C1 segment of cervical spinal cord (tissue), 14 donors: ENCODE results near the gene OR1M1.
"Not testable (repeated sequence)": the region's sequence is repeated elsewhere in the genome, so short reads cannot be mapped to it uniquely, and the experiment has no call there.

Experiments
- DNase-seq, 14 donors: peaks; one replicate each; lab custom pipeline; 2025; lab: John Stamatoyannopoulos, UW

Gene OR1M1, protein sequence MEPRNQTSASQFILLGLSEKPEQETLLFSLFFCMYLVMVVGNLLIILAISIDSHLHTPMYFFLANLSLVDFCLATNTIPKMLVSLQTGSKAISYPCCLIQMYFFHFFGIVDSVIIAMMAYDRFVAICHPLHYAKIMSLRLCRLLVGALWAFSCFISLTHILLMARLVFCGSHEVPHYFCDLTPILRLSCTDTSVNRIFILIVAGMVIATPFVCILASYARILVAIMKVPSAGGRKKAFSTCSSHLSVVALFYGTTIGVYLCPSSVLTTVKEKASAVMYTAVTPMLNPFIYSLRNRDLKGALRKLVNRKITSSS

DNA sequence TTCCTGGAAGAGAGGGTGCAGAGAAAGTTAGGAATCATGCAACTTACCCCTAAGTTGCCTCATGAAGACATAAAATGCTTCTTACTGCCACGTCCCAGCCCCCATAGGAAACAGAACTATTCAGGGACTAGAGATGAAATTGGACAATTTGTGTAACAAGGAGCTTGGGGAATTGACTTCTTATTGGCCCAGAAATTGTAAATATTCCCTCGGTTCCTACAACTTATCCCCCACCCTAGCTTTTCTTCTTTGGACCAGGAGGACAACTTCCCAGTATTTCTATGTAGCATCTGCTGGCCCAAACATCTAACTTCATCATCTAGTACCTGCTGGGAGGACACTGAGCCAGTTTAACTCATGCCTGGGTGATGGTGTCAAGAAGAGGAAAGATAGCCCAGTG is at the start of gene OR1M1:
OR1M1 (plus strand) TSS at position 301 of the 400 bp plus-strand sequence. CDS start 6,184 bp downstream, outside the sequence.
- DNase-seq = no peak

DNA sequence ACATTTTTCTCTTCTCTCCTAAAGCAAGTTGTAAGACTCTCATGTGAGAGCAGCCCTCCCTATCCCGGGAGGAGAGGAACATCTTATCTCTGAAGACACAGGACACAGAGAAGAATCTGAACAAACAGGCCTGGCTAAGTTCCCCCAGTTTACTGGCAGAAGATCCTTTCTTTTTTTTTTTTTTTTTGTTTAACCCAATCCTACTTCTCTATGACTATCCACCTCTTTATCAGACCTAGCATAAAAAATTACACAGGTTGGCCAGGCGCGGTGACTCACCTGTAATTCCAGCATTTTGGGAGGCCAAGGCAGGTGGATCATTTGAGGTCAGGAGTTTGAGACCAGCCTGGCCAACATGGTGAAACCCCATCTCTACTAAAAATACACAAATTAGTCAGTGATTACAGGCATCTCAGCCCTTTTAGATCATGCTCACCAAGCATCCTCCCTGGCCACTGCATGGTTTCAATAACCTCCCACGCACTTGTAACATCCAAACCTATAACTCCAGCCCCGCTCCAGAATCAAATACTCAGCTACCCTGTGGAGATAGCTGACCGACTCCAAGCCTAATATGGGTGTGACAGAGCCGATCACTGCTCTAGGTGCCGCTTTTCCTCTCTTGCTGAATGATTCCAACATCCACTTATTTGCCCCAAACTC is 49.3 kb upstream of the OR1M1 start:
- DNase-seq = no peak

DNA sequence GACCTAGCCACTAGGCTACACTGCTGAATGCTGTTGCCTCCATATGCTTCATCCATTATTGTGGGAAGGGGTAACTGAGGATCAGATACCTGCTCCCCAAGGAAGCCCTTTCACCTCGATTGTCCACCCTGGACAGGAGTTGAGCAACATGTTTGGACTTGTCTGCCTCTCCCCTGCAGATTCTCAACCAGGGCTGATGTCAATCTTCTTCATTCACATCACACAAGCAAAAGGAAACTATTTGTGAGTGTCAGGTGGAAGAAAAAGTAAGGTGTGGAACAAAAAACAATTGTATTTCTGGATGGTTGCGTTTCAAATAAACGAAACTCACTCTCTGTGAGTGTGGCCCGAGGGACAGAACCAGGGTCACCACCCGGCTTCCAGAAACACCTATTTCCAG is 47.1 kb upstream of the OR1M1 start:
- DNase-seq = no peak

DNA sequence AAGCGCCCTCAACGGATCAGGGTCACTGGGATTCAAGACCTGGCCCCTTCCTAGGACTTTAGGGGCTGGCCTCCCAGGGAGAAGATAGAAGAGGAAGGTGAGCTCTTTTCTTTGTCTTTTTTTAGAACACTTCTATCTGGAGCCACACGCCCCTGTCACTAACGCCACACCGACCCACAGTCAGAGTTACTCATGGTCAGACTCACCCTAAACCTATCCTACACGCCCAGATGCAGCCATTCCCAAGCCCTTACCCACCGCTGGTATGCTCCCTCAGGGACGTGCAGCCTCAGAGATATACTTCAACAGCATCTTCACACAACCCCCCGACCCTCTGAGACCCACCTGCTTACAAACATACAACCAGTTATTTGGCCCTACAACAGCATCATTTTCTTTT is 46.7 kb upstream of the OR1M1 start:
- DNase-seq = no peak

DNA sequence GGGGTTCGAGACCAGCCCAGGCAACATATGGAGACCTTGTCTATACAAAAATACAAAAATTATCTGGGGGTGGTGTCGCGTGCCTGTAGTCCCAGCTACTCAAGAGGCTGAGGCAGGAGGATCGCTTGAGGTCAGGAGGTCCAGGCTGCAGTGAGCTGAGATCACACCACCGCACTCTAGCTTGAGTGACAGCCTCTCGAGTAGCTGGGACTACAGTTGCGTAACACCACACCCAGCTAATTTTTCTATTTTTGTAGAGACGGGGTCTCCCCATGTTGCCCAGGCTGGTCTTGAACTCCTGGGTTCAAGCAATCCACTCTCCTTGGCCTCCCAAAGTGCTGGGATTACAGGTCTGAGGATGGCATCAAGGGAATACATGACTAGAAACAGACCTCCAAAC is 45.8 kb upstream of the OR1M1 start:
- DNase-seq = no peak

DNA sequence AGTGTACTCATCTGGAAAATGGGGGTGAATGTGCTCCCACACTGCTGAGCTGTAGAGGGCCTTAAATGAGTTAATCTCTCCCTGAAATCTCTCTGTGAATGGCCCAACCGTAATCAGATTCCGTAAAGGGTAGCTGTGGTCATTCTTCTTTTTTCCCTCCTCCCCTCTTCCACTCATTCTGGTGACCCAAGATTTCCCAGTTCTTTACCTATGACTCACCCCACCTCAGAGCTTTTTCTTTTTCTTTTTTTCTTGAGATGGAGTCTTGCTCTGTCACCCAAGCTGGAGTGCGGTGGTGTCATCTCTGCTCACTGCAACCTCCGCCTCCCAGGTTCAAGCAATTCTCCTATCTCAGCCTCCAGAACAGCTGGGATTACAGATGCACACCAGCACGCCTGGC is 43.3 kb upstream of the OR1M1 start:
- DNase-seq = no peak

DNA sequence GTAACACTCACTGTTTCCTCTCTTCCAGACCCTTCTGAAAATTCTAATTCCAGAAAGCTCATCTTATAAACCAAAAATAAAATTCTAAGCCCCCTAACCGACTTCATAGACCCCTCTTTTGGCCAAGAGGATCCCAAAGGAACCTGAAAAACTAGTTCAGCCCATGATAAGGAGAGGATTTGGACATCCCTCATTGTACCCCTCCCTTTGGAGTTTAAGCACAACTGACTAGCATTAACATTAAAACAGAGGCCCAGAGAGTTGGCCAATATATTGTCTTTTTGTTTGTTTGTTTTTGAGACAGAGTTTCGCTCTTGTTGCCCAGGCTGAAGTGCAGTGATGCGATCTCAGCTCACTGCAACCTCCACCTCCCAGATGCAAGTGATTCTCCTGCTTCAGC is 42.4 kb upstream of the OR1M1 start:
- DNase-seq = no peak

DNA sequence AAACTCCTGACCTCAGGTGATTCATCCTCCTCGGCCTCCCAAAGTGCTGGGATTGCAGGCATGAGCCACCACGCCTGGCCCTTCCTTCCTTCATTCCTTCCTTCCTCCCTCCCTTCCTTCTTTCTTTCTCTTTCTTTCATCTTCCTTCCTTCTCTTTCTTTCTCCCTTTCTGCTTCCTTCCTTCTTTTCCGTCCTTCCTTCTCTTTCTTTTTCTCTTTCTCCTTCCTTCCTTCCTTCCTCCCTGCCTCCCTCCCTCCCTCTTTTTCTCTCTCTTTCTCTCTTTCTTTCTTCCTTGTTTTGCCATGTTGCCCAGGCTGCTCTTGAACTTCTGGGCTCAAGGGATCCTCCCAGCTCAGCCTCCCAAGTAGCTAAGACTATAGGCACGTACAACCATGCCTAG is 40.2 kb upstream of the OR1M1 start:
- no peak for DNase-seq

DNA sequence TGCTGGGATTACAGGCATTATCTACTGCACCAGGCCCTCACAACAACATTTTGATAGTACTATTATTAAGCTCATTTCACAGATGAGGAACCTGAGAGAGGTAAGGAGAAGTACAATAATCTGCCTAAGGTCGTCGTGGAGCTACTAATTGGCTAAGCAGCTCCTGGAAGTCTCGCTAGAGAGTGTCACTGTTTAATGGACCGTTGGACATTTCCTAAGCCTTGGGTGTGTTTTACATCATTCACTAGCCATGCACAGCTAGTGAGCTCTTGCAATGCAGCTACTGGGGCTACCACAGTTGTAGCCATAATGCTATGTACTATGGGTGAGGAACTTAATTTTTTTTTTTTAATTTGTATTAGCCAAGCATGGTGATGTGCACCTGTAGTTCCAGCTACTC is 34.0 kb upstream of the OR1M1 start:
- DNase-seq = no peak

DNA sequence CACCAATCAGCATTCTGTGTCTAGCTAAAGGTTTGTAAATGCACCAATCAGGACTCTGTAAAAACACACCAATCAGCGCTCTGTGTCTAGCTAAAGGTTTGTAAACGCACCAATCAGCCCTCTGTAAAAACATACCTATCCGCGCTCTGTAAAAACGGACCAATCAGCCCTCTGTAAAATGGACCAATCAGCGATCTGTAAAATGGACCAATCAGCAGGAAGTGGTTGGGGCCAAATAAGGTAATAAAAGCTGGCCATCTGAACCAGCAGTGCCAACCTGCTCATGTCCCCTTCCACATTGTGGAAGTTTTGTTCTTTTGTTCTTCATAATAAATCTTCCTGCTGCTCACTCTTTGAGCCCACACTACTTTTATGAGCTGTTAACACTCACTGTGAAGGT is 33.2 kb upstream of the OR1M1 start:
- DNase-seq = not testable (repeated sequence)

DNA sequence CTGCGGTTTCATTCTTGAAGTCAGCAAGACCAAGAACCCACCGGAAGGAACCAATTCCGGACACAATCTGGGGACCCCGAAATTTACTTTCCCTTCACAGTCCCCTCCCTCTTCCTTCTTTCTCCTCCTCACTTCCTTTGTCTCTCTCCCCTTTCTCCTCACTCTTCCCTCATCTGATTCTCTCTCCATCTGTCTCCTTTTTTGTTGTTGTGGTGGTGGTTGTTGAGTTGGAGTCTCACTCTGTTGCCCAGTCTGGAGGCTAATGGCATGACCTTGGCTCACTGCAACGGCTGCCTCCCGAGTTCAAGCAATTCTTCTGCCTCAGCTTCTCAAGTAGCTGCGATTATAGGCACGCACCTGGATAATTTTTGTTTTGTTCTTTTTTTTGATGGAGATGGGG is 32.7 kb upstream of the OR1M1 start:
- DNase-seq = no peak

DNA sequence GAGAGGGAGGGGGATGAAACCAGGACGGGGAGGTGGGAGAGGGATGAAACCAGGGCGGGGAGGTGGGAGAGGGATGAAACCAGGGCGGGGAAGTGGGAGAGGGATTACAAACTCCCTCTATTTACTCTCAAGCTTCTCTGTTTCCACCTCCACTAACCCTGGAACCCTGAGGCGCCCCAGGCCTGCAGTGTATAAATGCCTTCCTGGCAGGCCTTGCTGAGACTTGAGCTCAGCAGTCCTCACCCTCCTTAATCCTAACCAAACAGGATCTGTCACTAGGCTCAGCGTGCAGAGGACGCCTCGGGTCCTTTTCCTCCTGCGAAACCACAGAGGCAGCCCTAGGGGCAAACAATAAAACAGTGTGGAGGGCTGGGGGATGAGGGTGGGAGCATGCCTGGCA is 32.1 kb upstream of the OR1M1 start:
- DNase-seq = no peak

DNA sequence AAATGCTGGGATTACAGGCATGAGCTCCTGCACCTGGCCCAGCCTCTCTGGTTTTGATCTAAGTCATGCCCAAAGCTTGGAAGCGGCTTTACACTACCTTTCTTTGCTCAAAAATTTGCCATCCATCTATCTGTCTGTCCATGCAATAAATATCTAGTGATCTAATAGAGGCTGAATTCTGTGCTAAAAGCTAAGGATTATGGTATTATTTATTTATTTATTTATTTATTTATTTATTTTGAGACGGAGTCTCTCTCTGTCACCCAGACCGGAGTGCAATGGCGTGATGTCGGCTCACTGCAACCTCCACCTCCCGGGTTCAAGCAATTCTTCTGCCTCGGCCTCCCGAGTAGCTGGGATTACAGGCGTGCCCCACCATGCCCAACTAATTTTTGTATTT is 30.7 kb upstream of the OR1M1 start:
- DNase-seq = not testable (repeated sequence)

DNA sequence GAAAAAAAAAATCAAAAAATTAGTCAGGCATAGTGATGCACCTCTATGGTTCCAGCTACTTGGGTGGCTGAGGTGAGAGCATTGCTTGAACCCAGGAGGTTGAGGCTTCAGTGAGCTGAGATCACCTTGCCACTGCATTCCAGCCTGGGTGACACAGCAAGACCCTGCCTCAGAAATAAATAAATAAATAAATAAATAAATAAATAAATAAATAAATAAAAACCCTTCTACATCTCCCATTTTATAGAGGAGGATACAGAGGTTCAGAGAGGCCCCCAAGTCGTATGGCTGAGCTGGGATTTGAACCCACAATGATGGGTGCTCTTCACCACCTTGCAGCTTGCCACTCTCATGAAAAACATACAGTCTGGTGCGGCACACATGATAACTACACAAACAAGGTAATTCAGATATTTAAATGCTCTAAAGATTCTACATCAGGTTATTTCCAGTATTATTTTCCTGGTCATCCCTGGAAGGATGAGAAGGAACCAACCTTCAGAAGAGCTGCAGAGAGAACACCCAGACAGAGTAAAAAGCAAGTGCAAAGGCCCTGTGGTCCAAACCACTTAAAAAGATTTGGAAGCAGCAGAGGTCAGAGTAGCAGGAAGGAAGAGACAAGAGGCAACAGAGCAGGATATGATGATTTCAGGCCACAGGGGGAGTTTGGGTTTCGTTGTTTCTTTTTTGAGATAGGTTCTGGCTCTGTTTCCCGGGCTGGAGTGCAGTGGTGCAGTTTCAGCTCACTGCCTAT is 29.2 kb upstream of the OR1M1 start:
- DNase-seq = no peak

DNA sequence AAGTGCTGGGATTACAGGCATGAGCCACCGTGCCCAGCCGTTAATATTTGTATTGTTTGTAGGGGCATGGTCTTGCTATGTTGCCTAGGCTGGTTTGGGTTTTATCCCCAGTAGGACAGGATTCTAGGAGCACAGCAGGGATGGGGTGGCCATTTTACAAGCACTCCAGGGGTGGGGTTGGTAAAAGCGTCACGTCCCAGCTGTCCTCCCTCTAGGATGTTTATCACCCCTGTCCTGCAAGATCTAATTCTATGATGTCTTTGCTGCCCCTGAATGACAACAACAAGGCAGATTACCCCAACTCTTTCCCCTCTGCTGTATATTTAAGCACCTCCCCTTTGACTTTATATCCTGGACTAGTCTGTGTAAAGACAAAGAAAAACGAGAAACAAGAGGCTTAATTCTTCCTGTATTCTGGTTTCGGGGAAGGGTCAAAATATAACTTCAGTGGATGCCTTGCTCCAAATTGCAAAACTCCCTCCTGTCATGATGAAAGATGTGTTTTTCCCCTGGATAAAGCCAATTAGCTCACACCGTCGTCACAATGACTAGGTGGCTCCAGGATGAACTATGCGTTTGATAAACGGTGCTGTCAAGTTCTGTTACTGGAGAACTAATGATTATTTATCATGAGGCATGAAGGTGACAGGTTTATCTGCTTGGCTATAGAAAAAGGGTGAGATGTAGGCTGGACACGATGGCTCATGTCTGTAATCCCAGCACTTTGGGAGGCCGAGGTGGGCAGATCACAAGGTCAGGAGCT is 27.8 kb upstream of the OR1M1 start:
- no peak for DNase-seq

DNA sequence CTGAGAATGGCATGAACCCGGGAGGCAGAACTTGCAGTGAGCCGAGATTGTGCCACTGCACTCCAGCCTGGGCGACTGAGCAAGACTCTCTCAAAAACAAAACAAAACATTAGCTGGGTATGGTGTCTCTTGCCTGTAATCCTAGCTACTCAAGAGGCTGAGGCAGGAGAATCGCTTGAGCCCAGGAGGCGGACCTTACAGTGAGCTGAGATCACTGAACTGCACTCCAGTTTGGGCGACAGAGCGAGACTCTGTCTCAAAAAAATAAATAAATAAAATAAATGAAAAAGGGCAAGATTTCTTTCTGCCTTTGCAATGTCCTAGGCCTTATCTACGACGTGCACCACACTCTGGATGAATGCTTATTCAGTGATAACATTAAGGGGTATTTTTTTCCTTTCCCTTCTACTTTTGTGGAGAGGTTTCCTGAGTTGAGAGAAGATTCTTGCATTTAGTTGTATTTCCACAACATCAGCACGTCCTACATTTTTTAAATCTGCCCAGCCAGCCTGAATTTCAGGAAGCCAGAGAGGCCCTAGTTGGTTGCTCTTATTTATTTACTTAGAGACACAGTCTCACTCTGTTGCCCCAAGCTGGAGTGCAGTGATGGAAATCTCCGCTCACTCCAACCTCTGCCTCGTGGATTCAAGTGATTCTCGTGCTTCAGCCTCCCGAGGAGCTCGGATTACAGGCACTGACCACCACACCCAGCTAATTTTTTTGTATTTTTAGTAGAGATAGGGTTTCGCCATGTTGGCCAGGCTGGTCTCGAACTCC is 26.1 kb upstream of the OR1M1 start:
- no peak for DNase-seq

DNA sequence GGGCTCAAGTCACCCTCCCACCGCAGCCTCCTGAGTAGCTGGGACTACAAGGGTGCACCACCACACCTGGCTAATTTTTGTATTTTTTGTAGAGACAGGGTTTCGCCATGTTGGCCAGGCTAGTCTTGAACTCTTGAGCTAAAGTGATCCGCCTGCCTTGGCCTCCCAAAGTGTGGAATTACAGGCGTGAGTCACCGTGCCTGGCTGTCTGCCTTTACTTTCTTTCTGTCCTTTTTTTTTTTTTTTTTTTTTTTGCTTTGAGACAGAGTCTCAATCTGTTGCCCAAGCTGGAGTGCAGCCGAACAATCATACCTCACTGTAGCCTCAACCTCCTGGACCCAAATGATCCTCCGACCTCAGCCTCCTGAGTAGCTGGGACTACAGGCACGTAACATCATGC is 25.0 kb upstream of the OR1M1 start:
- DNase-seq = no peak

DNA sequence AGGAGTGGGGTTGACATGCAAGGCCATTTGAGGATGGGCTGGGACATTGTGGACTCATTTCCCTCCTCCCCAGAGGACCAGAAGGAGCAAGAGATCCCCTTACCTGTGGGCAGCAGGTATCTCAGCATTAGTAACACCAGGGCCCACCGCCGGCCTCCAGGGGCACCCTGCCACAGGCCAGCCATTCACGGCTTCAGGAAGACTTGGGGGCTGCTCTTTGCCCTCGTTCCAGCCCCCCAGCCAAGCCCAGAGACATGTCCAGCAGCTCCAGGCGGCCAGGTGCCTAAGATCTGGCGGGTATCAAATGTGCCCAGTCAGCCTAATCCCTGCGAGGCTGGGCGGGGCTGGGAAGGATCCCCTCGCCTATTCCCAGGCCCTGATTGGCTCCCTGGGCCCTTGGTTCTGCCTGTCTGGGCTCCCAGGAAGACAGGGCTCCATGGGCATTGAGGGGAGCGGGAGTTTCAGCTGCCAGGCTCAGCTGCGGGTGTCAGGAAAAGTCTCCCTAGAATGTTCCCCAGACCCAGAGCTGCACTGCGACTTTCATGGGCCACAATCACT is 21.3 kb upstream of the OR1M1 start:
- DNase-seq = no peak

DNA sequence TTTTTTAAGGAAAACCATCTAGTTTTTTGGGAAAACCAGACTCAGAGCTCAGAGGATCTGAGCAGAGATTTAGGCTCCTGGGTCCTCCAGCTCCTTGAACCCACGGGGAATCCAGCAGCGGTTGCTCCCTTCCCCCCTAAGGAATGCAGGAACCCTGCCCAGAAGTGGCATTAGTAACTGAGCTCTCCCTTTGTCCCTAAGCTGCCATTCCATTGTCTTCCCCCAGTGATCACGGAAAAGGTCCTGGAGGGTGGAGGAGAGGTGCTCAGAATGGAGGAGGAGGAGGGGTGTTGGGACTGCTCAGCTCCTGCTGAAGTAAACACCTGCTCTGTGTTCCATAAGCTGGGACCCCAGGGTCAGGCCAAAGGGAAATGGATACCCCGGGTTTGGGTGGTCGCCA is 16.8 kb upstream of the OR1M1 start:
- DNase-seq = no peak

DNA sequence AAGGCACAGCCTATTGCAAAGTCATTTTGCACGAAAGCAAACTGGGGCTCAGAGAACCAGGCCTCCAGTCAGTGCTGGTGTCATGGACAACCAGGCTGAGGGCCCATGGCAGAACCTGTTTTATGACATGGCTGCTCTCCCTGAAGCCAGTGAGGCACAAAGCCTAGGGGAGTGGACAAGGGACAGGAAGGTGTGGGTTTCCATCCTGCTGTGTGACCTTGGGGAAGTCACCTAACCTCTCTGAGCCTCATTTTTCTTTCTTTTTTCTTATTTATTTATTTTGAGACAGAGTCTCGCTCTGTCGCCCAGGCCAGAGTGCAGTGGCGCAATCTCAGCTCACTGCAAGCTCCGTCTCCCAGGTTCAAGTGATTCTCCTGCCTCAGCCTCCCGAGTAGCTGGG is 15.1 kb upstream of the OR1M1 start:
- not testable (repeated sequence) for DNase-seq

DNA sequence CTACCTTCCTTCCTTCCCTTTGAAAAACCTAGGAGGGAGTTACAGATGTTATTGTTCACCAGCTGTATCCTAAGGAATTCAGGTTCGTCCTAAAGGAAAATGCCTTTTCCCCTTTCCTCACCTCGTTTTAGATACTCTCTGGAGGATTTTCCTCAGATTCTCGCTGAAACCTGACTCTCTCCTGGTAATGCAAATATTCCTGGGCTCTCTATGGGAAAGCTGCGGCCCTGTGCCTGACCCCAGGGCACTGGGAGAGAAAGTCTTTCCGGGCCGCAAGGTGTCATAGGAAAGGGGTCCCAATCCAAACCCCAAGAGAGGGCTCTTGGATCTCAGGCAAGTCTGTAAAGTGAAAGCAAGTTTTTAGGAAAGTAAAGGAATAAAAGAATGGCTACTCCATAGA is 13.1 kb upstream of the OR1M1 start:
- no peak for DNase-seq
